Measurements from ENCODE around the gene MAJIN.

Gene MAJIN

DNA sequence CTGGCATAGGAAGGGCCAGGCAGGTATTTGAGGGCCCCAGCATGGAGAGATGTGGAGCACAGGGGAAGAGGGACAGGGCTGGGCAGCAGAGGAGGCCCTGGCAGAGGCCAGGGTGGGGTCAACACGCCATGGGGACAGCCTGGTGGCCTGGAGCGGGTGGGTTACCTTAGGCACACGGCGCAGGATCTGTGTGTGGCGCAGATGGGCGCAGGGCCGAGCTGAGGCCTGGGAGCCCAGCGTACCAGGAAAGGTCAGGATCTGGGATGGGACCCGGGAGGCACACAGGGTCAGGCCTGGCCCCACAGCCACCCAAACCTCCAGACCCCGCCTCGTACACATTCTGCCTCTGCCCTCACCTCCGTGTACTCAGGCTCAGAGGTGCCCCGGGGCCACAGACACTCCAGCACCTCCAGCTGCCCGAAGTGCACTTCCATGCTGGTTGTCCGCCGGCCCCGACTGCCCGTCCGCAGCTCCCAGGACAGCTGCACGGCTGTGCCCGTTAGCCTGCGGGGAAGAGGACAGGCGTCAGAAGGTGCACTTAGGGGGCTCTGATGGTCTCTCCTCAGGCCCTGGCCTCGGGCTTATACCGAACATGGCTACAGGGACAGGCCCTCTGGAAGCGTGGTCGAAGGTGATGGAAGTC lies 61.3 kb downstream of the MAJIN start:
- DNase-seq = no peak

DNA sequence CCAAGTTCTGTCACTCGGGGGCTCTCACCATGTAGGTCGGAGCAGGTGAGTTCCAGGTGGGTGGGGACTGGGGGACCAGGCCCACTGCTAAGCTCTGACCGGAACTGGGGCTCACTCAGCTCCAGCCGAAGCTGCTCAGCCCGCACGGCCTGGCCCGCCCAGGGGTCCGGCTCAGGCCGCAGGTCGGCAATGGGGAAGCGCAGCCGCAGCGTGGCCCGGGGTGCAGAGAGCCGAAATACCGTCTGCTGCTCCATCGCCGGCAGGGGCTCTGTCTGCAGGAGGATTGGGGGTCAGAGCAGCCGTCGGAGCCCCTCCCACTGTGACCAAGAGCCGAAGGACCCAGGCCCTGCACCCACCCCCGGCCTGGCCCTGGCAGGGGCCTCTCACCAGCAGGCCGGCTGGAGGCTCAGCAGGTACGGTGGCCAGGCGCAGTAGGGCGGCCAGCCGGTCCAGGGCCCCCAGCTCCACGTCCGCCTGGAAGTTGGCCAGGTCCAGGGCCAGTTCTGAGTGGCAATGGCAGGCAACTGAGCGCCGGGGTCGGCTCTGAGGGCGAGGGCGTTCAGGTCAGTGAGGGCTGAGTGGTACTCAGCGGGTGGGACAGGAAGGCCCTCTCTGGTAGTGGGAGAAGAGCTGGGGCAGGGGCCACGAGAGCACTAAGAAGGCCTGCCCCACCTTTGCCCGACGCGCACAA lies 62.1 kb downstream of the MAJIN start:
- DNase-seq = no peak

DNA sequence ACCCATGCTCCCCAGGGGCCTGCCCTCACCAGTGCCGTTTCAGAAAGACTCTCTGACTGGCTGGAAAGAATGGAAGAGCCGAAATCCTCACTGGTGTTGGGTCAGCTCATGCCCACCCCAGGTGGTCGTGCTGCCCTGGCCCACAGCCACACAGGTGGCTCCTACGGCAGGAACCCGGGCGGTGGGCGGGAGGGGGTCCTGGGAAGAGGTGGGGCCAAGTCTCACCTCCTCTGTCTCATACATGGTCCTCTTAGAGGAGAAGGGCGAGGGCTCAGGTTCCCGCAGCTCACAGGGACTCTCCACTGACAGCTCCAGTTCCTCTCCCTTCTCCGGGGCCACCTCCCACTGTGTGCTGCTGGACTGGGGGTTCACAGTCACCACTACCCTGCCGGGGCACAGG lies 63.1 kb downstream of the MAJIN start:
- no peak for DNase-seq

DNA sequence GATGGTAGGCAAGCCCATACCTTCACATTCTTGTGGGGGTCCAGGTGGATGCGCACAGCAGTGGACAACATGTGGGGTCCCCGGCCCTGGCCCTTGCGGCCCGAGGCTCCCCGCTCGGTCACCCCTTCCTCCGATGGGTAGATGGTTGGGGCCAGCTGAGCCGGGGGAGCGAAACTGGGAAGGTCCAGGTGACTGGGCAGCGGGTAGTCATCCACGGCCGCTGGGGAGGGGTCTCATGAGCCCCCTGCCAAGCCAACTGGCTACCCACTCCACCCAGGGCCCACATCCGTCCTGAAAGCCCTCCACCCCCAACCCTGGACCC lies 65.6 kb downstream of the MAJIN start:
- no peak for DNase-seq

DNA sequence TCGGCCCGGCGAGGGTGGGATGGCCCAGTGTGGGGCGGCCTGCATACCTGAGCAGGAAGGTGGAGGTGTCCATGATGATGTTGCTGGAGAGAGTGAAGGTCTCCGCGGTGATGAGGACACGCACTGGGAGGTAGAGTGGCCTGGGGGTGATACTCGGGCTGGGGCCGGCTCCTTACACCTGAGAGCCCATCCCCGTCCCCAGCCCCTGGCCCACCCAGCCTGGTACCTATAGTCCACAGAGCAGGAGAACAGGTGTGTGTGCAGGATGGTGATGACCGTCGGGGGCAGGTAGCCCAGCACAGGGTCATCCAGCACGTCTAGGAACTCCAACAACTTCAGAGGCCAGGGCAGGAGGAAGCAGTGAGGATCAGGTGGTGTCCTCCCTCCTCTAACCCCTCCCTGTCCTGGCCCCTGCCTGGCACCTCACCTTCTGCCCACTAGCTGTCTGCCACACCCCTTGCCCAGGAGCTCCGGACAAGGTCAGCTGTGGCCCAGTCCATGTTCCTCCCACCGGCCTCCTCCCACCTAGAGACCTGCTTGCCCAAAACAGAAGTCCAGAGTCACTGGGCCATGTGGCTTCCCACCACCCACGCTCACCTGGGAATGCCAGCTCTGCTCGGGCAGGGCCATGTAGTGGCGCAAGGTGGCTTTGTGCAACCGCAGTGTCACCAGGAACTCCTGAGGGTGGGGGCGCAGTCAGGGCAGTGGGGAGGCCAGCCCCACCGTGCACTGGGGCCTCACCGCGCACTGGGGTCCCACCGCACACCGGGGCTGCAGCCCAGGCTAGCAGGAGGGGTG lies 66.2 kb downstream of the MAJIN start:
- no peak for DNase-seq

DNA sequence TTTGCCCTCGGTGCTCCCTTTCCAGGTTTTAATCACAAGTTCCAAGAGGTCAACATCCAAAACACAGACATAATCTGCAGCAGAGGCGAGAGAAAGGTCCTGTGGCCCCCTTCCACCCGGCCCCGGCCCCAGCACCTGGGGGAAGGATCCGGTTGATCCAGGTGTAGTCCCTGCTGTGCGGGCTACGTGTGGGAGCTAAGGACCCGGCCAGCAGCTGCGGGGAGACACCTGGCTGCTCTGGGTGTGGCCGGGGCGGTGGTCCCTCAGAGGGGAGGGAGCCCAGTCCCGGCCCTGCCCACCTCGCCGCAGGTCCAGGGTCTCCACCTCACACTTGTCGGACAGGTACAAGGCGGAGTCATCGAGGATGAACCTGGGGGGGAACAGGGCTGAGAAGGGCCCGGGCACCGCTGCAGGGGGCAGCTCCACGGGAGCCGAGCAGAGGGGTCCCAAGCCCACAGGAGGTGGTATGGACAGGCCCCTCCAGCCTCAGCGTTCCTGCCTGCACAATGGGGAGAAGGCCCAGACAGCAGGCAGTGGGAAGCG lies 68.5 kb downstream of the MAJIN start:
- DNase-seq = no peak

DNA sequence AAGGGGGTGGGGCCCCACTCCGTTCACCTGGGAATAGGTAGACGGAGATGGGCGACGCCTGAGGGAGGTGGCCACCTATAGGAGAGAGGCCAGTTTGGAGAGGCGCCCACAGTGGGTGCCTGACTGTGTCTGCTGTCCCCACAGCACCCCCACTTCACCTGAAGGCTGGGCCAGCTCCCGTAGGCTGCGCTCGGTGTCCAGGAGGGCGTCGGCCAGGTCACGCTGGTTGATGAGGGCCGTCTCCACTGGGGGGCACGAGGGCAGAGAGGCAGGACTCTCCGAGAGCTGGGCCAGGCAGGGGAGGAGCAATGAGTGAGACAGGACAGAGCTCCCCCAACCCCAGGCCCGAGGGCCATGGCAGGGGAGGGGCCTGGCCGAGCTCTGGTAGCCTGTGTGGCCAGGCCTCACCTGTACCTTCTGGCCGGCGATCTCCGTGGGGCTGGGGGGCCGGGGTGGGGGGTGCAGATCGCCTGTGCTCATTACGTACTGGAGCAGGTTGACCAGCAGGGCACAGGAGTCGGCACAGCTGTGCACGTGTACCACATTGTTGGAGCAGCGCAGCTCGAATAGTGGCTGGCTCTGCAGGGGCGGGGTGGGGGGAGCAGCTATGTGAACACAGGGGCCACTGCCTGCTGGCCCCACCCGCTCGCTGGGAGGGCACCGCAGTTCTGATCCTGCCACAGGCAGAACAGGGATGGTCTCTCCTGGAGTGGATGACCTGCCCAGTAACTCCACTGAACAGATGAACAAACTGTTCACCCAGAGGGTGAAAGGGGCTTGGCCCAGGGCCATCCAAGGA lies 69.6 kb downstream of the MAJIN start:
- DNase-seq = no peak

DNA sequence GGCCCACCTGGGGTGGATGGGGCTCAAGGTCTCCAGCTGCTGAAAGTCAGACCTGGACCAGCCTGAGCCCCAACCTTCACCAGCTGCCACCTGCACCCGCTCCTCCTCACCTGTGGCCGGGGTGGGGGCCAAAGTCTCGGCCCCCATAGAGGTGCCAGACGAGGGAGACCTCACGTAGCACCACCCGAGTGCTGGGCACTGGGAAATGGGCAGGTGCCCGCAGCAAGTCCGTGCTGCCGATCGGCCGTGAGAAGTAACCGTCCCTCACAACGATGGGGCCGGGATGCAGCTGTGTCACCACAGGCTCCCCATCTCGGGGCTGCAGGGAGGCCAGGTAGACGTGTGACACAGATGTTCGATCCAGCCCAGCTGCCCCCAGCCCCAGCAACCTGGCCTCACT lies 71.1 kb downstream of the MAJIN start:
- DNase-seq = no peak

DNA sequence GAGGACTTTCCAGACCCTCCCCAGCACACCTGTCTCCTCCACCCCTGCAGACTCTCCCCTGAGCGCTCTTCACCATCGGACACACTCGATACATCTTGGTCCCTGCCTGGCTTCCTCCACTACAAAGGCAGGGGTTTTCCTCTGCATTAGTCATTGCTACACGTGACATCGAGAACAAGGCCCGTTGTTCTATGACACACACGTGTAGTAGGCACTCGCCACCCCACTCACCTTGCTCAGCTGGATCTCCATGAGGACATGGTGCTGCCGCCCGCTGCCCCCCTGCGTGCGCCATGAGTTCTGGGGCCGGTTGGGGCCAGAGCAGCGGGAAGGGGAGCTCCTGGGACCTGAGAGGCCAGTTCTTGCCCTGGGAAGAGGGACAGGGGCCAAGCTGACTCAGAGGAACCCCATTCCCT lies 71.6 kb downstream of the MAJIN start:
- peak; percentile 69 to 76 for DNase-seq

DNA sequence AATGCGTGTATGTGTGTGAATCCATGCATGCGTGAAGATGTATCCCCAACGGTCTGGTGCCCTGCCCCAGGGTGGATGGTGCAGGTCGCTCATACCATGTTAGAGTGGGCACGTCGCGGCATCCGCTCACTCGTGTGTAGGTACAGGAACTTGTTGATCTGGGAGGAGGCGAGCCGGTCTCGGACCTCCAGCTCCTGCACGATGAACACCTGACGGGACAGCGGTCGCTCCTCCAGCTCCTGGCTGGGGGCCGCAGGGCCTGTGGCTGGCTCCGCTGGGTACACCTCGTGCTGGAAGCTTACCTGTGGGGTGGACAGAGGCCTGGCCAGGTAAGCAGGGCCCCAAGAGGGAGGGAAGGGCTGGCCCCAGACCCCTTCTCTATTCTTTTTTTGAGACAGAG lies 73.4 kb downstream of the MAJIN start:
- no peak for DNase-seq

DNA sequence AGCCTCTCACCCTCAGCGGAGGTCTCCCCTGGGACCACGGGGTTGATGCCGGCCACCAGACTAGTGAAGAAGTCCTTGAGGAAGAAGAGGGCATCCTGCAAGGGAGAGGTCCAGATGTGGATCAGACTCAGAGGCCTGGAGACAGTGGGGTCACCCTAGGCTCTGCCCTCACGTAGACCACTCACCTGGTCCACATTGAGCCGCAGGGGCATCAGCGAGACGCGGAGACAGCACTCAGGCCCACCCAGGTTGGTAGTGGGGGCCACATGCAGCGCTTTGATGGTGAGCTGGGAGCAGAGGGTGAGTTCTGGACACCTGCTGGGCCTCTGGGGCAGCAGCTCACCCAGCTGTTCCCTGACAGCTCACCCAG lies 73.8 kb downstream of the MAJIN start:
- DNase-seq = no peak

DNA sequence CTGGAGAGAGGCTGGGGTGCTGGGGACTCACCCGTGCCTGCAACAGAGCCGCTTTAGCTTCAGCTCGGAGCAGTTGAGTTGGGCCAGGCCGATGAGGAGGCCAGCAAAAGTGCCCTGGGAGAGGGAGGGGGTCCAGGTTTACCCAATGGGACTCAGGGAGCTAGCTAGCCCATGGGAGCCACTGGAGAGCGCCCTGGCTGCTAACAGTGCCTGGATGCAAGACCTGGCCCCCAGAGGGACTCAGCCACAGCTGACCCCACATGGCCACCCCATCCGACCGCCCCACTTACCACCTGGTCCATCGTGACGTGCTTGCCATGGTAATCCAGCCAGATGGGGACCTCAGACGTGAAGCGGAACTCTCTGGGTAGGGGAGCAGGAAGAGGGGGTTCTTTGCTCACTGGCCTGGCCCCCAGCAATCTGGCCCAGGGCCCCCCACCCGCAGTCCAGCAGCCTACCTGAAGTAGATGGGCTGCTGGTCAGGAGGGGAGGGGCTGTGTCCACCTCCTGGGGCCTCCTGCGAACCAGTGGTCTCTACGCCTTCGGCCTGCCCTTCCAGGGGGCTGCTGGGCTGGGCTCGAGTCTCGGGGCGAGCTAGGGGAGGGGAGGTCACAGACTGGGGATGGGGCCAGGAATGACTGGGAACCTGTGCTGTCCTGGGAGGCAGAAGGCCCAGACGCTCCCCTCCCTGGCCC lies 74.4 kb downstream of the MAJIN start:
- no peak for DNase-seq

DNA sequence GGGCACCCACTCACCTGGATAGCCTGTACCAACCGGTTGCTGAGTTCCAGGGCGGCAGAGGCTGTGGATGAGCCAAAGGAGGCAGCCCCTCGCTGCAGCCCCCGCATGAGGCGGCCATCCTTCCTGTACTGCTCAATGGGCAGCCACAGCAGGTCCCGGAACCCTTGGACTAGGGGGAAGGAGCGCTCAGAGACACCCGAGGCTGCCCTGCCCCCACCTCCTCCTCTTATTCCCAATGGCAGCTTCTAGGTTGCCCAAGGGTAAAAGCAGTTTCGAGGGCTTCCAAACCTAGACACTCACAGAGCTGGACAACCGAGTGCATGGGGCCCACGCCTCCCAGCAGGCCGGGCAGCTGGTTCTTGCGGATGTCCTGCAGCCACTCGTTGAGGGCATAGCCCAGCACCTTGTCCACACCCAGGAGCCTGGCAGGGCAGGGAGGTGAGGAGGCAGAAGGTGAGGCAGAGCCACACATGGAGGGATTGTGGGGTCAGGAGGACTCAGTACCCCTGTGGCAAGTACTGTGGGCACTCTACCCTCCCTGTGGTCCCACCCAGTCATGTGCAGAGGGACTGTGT lies 75.4 kb downstream of the MAJIN start:
- DNase-seq = no peak

DNA sequence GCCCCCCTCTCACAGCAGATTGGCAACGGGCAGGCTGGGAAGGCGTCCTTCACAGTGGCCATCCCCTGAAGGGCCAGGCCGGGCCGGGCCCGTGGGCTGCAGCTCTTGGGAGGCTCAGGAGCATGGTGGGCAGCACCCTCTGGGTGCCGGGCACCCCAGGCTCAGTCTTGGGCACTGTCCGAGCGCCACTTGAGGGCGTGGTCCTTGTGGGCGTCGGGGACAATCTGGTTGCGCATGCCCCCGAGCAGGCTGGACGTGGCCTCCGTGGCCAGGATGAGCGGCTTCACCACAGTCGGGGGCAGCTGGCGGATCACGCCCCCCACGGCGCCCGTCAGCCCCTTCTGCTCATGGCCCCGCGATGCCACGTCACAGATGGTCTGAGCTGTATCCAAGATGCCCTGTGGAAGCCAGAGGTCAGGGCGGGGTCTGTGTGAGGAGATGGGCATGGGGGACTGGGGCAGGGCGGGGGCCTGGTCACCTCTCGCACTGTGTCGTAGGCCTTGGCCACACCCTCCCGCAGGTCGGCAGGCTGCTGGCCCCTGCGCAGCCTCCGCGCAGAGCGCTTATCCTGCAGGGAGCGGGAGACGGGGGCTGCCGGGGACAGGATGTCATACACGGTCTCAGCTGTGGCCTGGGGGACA lies 77.0 kb downstream of the MAJIN start:
- no peak for DNase-seq

DNA sequence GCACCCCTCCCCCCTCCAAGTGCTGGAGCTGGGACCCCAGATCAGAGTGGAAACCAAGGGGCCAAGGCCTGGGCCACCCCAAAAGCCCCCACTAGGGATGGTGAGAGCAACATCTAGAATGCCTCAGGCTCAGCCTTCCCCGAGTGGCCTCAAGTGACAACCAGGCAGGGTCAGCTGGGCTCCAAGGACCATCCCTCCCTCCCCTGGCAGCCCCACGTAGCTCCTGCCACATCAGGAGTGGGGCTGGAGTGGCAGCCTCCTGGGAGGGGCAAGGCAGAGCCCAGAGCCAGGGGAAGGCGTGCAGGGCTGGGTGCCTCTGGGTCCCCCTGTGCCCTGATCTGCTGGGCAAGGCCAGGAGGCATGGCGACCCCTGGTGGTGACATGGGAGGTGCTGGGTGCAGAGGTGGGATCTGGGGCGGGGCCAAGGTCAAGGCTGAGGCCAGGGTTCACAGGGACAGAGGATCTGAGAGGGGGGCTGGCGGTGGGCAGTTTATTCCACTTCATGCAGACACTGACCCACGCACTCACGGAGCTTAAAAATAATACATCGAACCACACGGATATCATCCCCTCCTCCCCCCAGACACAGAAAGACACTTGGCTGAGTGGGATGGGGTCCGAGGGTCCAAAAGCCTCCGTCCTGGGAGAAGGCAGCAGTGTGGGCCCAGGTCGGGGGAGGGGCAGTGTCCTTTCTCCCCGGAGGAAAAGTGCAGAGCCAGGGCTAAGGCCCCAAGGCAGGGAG lies 77.7 kb downstream of the MAJIN start:
- DNase-seq = peak; percentile 91 to 93

DNA sequence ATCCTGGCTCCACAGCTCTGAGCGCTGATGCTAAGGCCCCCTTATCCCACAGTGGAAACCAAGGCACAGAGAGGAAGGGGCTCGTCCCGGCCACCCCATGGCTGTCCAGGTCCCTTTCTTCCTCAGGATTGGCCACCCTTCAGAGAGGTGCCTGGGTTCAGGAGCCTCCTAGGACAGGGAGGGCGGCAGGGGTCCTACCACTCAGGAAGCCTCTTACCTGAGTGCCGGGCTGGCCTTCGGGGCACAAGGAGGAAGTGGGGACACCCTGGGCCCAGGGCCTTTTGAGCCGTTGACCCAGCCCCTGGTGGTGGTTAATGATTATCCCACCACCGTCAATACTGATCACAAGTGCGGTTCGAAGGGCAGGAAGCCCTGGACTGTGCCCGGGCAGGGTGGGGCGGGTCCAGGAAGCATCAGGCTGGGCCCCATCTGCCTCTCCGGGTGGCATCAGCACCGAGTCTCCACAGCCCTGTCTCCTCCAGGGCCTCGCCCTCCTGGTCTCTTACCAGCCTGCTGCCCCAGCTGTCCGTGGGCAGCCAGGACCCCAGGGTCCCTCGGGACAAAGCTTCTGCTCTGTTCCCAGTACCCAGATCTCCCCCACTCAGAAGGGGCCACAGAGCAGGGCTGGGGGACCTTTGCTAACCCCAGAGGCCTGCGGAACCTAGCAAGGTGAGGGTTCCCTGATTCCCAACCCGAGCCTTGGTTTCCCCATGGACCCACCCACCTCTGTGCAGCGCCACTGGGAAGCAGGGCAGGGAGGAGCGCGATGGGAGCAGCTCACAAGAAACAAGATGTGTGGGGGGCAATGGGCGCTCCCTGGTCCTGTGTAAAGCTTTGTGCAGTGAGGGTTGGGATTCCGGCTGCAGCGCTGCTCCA lies 78.5 kb downstream of the MAJIN start:
- no peak for DNase-seq

DNA sequence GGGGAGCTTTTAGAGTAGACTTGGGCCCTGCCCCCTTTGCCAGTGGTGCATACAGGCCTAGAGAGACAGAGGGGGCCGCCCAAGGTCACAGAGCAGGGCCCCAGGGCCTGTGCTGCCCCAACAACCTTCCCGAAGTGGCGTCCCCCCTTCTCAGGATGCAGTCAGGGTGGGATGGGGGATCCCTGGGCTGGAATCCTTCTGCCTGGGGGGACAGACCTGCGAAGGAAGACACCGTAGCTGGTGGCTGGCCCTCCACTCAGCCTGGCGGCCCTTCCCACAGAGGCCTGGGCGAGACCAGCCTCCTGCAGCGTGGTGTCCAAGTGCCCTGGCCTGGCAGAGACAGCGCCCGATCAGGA lies 79.1 kb downstream of the MAJIN start:
- DNase-seq = no peak

DNA sequence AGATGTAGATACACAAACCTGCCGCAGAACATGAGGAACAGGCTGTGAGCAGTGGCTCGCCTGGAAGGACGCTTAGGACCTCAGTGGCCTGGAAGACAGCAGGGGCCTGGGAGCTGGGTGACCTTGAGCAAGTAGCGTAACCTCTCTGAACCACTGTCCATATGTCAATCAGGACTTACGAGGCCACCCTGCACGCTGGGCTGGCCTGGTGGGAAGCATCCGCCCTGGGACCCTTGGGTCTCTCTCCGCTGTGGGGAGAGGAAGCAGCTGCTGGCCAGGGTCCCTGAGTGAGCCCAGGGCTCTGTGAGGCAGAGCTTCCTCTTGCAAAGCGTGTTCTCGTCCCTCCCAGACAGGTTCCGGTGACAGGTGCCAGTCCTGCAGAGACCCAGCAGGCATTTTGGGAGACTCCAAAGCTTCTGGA lies 79.5 kb downstream of the MAJIN start:
- DNase-seq = no peak

DNA sequence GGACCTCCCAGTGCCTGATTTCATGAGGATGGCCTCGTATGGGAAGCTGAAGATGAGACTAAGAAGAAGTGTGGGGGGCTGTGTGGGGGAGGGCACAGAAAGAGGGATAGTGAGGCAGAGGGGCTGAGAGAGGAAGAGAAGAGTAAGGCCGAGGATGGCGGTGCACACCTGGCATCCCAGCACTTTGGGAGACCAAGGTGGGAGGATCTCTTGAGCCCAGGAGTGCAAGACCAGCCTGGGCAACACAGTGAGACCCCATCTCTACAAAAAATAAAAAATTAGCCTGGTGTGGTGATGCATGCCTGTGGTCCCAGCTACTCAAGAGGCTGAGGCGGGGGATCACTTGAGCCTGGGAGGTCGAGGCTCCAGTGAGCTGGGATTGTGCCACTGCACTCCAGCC lies 80.0 kb downstream of the MAJIN start:
- DNase-seq = no peak

Measured in activated CD4-positive, alpha-beta T cell treated with anti-CD3 and anti-CD28 coated beads for 4 hours (primary cell).